Measurements from ENCODE around the gene CIB4.

Gene CIB4

DNA sequence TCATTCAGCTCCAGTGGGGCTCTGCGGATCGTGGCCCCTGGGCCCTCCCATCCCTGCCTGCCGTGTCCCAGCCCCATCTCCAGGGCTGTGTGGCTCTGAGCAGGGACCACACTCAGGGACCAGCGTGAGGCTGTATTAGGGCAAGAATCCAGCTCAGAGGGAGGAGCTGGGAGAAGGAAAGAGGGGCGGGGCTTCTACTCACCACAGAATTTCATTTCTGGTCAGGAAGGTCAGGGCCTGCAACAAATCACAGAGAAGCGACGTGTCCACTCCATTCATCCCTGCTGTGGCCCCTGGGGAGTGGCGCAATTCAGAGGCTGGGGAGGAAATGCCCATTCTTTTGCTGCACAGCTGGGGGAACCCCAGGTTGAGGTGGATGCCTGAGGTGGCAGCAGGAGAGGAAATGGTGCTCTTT is 828 bp downstream of the CIB4 start:
- Histone ChIP-seq H3K4me3 (no peak overlapping the region), H3K27me3 (no peaks in the 10 kb centered on the region), H3K4me1 (peaks cover 7 to 19% (median 16%) of the 10 kb centered on the region in 10 experiments), H3K9me3 (replicated peaks in 1 of 11) (no peaks in the 10 kb centered on the region), H3K9ac (no peak overlapping the region), H4K20me1 (no peaks in the 10 kb centered on the region), H3K36me3 (no peaks in the 10 kb centered on the region), H3K27ac (no peak overlapping the region), H3K4me2 (peak overlapping the region; percentile 23 to 57 (median 46); a peak in 20 of 22 replicates)
- no peak for TF ChIP-seq Cebpa-rat (IDR thresholded peaks at IDR 0.05)

DNA sequence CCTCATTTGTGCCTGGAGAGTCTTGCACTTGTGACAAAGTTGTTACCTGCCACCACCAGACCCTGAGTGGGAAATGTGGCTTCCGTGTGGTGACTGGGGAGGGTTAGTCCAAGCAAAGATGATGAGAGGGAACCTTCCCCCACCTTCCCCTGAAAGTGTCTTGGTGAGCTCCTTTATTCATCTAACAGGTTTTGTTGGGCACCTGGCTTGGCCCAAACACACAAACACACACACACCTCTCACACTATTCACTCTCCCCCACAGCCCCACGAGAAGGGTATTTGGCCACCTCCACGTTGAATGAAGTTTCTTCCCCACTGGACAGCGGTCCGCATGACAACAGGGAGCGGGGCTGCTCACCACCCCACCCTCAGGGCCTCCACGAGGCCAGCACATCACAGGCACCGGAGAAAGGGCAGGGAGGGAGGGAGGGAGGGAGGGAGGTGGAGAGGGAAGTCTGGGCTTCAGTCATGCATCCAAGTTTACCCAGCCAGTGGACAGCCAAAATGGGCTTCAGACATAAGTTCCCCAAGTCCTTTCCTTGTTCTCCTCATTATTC is 1.4 kb downstream of the CIB4 start:
- Histone ChIP-seq H3K4me1 (peaks cover 7 to 20% (median 17%) of the 10 kb centered on the region in 10 experiments), H3K36me3 (no peaks in the 10 kb centered on the region), H4K20me1 (no peaks in the 10 kb centered on the region), H3K27me3 (no peaks in the 10 kb centered on the region), H3K27ac (no peak overlapping the region), H3K9ac (no peak overlapping the region), H3K9me3 (replicated peaks in 1 of 11) (no peaks in the 10 kb centered on the region), H3K4me3 (no peak overlapping the region), H3K4me2 (peak overlapping the region in 9 of 11 experiments; percentile 28 to 55 (median 46); a peak in 12 of 22 replicates)
- no peak for TF ChIP-seq Cebpa-rat (IDR thresholded peaks at IDR 0.05)

- Histone ChIP-seq H3K27ac (no peak overlapping the region), H4K20me1 (no peaks in the 10 kb centered on the region; a peak in 1 of 22 replicates), H3K9me3 (replicated peaks in 1 of 11) (no peaks in the 10 kb centered on the region), H3K27me3 (no peaks in the 10 kb centered on the region), H3K4me1 (peaks cover 17 to 32% (median 24%) of the 10 kb centered on the region in 10 experiments), H3K36me3 (no peaks in the 10 kb centered on the region), H3K4me2 (peak overlapping the region in 8 of 11 experiments; percentile 24 to 56 (median 46); a peak in 14 of 22 replicates), H3K4me3 (no peak overlapping the region), H3K9ac (no peak overlapping the region)
- no peak for TF ChIP-seq Cebpa-rat (IDR thresholded peaks at IDR 0.05)
Measured at GRCh38 chr2:26637811-26638310, 3.3 kb downstream of the CIB4 start.

GRCh38 chr2:26636935-26637334 is 4.2 kb downstream of the CIB4 start:
- Histone ChIP-seq H3K9me3 (replicated peaks in 1 of 11) (no peaks in the 10 kb centered on the region), H3K9ac (no peak overlapping the region), H4K20me1 (no peaks in the 10 kb centered on the region; a peak in 1 of 22 replicates), H3K4me1 (peaks cover 17 to 32% (median 24%) of the 10 kb centered on the region in 10 experiments), H3K36me3 (no peaks in the 10 kb centered on the region), H3K4me3 (no peak overlapping the region), H3K27ac (no peak overlapping the region), H3K4me2 (no peak overlapping the region), H3K27me3 (no peaks in the 10 kb centered on the region)
- no peak for TF ChIP-seq Cebpa-rat (IDR thresholded peaks at IDR 0.05)

GRCh38 chr2:26635401-26635800 is 5.8 kb downstream of the CIB4 start:
- Histone ChIP-seq H3K27me3 (no peaks in the 10 kb centered on the region), H3K27ac (no peak overlapping the region)

DNA sequence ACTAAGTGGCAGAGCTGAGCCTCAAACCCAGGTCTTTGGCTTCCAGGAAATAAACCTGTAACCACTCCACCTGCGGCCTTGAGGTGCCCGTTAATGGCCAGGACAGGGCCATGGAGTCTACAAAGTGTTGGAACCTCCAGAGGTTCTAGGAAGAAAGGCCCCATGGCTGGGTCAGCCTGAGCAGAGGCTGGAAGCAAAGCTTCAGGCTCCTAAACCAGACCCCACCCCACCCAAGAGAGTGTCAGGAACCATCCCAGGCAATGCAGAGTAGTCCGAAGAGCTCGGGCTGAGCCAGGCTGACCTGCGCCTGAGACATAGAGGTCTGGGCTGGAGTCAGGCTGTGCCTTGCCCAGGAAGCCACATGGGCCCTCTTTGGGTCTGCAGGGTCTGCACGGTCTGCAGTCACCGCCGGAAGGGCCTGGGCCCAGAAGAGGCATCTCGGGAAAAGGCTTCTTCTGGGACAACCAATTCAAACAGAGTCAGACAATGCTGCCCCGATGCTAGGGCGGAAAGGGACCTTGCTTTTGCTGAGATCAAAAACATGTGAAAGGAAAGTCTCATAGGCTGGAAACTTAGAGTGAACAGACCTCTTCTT is 6.4 kb downstream of the CIB4 start:
- no peaks in the 10 kb centered on the region for H3K36me3 ChIP-seq
- H4K20me1 ChIP-seq = no peaks in the 10 kb centered on the region; a peak in 1 of 22 replicates
- no peaks in the 10 kb centered on the region for H3K9me3 ChIP-seq (replicated peaks in 1 of 11)
- H3K4me2 ChIP-seq = peak overlapping the region in 8 of 11 experiments; percentile 3 to 75 (median 52); a peak in 11 of 22 replicates
- peaks cover 9 to 24% (median 16%) of the 10 kb centered on the region in 10 experiments for H3K4me1 ChIP-seq
- no peak for TF ChIP-seq Cebpa-rat (IDR thresholded peaks at IDR 0.05)
- no peak overlapping the region for H3K9ac ChIP-seq
- H3K27ac ChIP-seq = no peak overlapping the region; a peak in 1 of 22 replicates
- no peaks in the 10 kb centered on the region for H3K27me3 ChIP-seq
- H3K4me3 ChIP-seq = no peak overlapping the region

More at GRCh38 chr2:26635401-26635800, 5.8 kb downstream of the CIB4 start:
- Histone ChIP-seq H3K9ac (no peak overlapping the region), H3K4me1 (peaks cover 13 to 28% (median 20%) of the 10 kb centered on the region in 10 experiments), H3K9me3 (replicated peaks in 1 of 11) (no peaks in the 10 kb centered on the region), H4K20me1 (no peaks in the 10 kb centered on the region; a peak in 1 of 22 replicates), H3K36me3 (no peaks in the 10 kb centered on the region), H3K4me3 (no peak overlapping the region), H3K4me2 (no peak overlapping the region)
- no peak for TF ChIP-seq Cebpa-rat (IDR thresholded peaks at IDR 0.05)

- TF ChIP-seq Cebpa-rat (IDR thresholded peaks at IDR 0.05) = no peak
- Histone ChIP-seq H3K4me2 (peak overlapping the region in 8 of 11 experiments; percentile 3 to 75 (median 52); a peak in 14 of 22 replicates), H3K27me3 (no peaks in the 10 kb centered on the region), H3K36me3 (no peaks in the 10 kb centered on the region), H3K4me1 (peaks cover 9 to 24% (median 16%) of the 10 kb centered on the region in 10 experiments), H3K9ac (0 out of 22 replicates have a peak overlapping the region, but pooled peaks of 2 of the 11 experiments have one; percentile 25 to 37), H3K4me3 (no peak overlapping the region), H3K9me3 (replicated peaks in 1 of 11) (no peaks in the 10 kb centered on the region), H3K27ac (no peak overlapping the region), H4K20me1 (no peaks in the 10 kb centered on the region; a peak in 1 of 22 replicates)
Measured at GRCh38 chr2:26633993-26634595, 7.1 kb downstream of the CIB4 start.

- Histone ChIP-seq H3K4me1 (peaks cover 9 to 24% (median 16%) of the 10 kb centered on the region in 10 experiments), H3K27me3 (no peaks in the 10 kb centered on the region)
Measured at GRCh38 chr2:26633351-26633945, 7.7 kb downstream of the CIB4 start.

More at GRCh38 chr2:26633351-26633945, 7.7 kb downstream of the CIB4 start:
- Histone ChIP-seq H4K20me1 (no peaks in the 10 kb centered on the region; a peak in 1 of 22 replicates), H3K4me3 (no peak overlapping the region), H3K9me3 (replicated peaks in 1 of 11) (no peaks in the 10 kb centered on the region), H3K27ac (no peak overlapping the region), H3K4me2 (peak overlapping the region in 8 of 11 experiments; percentile 3 to 75 (median 52); a peak in 12 of 22 replicates), H3K36me3 (no peaks in the 10 kb centered on the region), H3K9ac (0 out of 22 replicates have a peak overlapping the region, but pooled peaks of 2 of the 11 experiments have one; percentile 25 to 37)
- no peak for TF ChIP-seq Cebpa-rat (IDR thresholded peaks at IDR 0.05)

Data from BLaER1 treated with 17β-estradiol and CSF1 and Interleukin-3, amounts not matched to agents 10 nM and 100 nM (cell line).